Effector memory CD8-positive, alpha-beta T cell (primary cell): Measurements from ENCODE around the gene FNIP2.
"Not testable (repeated sequence)": the region's sequence is repeated elsewhere in the genome, so short reads cannot be mapped to it uniquely, and the experiment has no call there.

Experiments used
- ATAC-seq: fragments of 150-1000 bp; cut with Tn5 transposase; replicated peaks from 2 replicates; pipeline ENCODE4 v1.10.0; 2021; ENCODE audit warnings: mild to moderate bottlenecking, moderate library complexity
- DNase-seq, 3 experiments: peaks; one replicate each; pipeline ENCODE4 v3.0.0; 2021
- H3K27ac Mint-ChIP-seq, 2 donors: one replicate each; pipeline ENCODE4 v1.8.0; 2022; ENCODE audit warnings: mild to moderate bottlenecking in 2 of 2, mixed read lengths in 2 of 2, moderate library complexity in 2 of 2
- H3K27me3 Mint-ChIP-seq, 2 donors: one replicate each; pipeline ENCODE4 v1.8.0; 2022; ENCODE audit warnings: mixed read lengths in 2 of 2
- H3K36me3 Mint-ChIP-seq: one replicate; pipeline ENCODE4 v1.8.0; 2022; ENCODE audit warnings: mild to moderate bottlenecking, moderate library complexity, mixed read lengths; ENCODE audit not compliant: insufficient read depth
- H3K4me1 Mint-ChIP-seq, 2 donors: one replicate each; pipeline ENCODE4 v1.8.0; 2022; ENCODE audit warnings: low read depth in 2 of 2, mixed read lengths in 2 of 2
- H3K4me3 Mint-ChIP-seq, 2 donors: one replicate each; pipeline ENCODE4 v1.8.0; 2022; ENCODE audit warnings: mild to moderate bottlenecking in 2 of 2, mixed read lengths in 2 of 2, moderate library complexity in 2 of 2
- H3K9me3 Mint-ChIP-seq, 2 donors: one replicate each; pipeline ENCODE4 v1.8.0; 2022; ENCODE audit warnings: mixed read lengths in 2 of 2

FNIP2 gene

GRCh38 chr4:158870626-158871334 lies 102.0 kb downstream of the FNIP2 start:
- Mint-ChIP-seq H3K4me1 (peaks cover 11 to 22% of the 10 kb centered on the region in 2 donors), H3K4me3 (no peak overlapping the region), H3K27me3 (no peaks in the 10 kb centered on the region), H3K36me3 (peaks cover 11% of the 10 kb centered on the region), H3K27ac (peak overlapping the region in 1 of 2 donors; percentile 87), H3K9me3 (no peaks in the 10 kb centered on the region)
- ATAC-seq (peak; percentile 55), DNase-seq (no peak)

DNA sequence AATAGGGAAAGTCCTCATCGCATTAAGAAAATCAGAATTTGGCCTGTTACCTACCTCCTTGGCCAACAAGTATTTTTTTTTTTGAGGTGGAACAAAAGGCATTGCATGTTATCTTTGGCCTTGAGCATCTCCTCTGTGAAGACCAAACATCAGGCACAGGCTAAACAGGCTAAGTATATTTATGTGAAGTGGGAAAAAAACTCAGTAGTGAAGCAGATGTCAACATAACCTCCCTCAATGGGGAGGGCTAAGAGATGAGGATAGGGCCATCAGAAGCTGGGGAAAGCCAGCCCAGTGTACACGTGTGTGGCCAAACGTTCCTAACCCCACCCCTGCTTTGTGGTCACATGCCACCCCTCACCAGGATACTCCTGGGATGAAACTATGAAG lies 102.5 kb downstream of the FNIP2 start:
- Mint-ChIP-seq H3K27me3 (no peaks in the 10 kb centered on the region), H3K4me1 (peaks cover 13 to 22% of the 10 kb centered on the region in 2 donors), H3K9me3 (no peaks in the 10 kb centered on the region), H3K4me3 (no peak overlapping the region), H3K36me3 (peaks cover 11% of the 10 kb centered on the region), H3K27ac (peak overlapping the region in 1 of 2 donors; percentile 87)
- no peak for ATAC-seq
- no peak for DNase-seq

GRCh38 chr4:158873795-158874401 lies 105.1 kb downstream of the FNIP2 start:
- no peaks in the 10 kb centered on the region for H3K27me3 Mint-ChIP-seq
- DNase-seq = peak in 1 of 3 experiments; percentile 12
- peak; percentile 84 for ATAC-seq
- peaks cover 7% of the 10 kb centered on the region for H3K36me3 Mint-ChIP-seq
- peaks cover 15 to 18% of the 10 kb centered on the region in 2 donors for H3K4me1 Mint-ChIP-seq
- H3K4me3 Mint-ChIP-seq = no peak overlapping the region
- peak overlapping the region; percentile 80 to 89 for H3K27ac Mint-ChIP-seq
- H3K9me3 Mint-ChIP-seq = peaks cover 0 to 1% of the 10 kb centered on the region in 2 donors

- H3K36me3 Mint-ChIP-seq = peaks cover 7% of the 10 kb centered on the region
- peaks cover 14 to 17% of the 10 kb centered on the region in 2 donors for H3K4me1 Mint-ChIP-seq
- H3K4me3 Mint-ChIP-seq = no peak overlapping the region
- H3K27ac Mint-ChIP-seq = no peak overlapping the region
- no peaks in the 10 kb centered on the region for H3K27me3 Mint-ChIP-seq
- ATAC-seq = no peak
- DNase-seq = no peak
- peaks cover 0 to 7% of the 10 kb centered on the region in 2 donors for H3K9me3 Mint-ChIP-seq
Observed at GRCh38 chr4:158875026-158875425, 106.2 kb downstream of the FNIP2 start.

DNA sequence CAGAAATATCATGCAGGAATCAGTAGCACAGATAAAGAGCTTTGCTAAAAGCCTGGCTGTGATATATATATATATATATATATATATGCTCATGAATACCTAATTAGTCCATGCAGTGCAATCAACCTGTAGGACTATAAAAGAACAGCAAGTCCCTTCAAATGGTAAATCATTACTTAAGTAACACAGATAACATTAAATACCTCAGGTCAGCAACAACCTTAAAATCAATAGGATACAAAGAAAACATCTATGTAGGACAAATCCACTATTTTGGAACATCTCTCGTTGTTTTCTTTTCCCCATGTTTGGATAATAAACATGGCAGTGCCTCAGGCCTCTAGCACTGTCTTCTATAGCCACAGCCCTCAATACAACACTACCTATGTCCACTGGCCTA lies 106.6 kb downstream of the FNIP2 start:
- ATAC-seq (no peak), DNase-seq (no peak)
- Mint-ChIP-seq H3K9me3 (peaks cover 0 to 7% of the 10 kb centered on the region in 2 donors), H3K4me1 (peaks cover 10 to 13% of the 10 kb centered on the region in 2 donors), H3K4me3 (no peak overlapping the region), H3K27ac (no peak overlapping the region), H3K27me3 (no peaks in the 10 kb centered on the region), H3K36me3 (peaks cover 7% of the 10 kb centered on the region)

- peaks cover 3% of the 10 kb centered on the region for H3K36me3 Mint-ChIP-seq
- DNase-seq (no peak), ATAC-seq (no peak)
- H3K4me3 Mint-ChIP-seq = no peak overlapping the region
- no peaks in the 10 kb centered on the region for H3K27me3 Mint-ChIP-seq
- H3K4me1 Mint-ChIP-seq = peaks cover 8 to 9% of the 10 kb centered on the region in 2 donors
- H3K9me3 Mint-ChIP-seq = peaks cover 0 to 7% of the 10 kb centered on the region in 2 donors
- no peak overlapping the region for H3K27ac Mint-ChIP-seq
Observed at GRCh38 chr4:158877069-158877468, 108.2 kb downstream of the FNIP2 start.

DNA sequence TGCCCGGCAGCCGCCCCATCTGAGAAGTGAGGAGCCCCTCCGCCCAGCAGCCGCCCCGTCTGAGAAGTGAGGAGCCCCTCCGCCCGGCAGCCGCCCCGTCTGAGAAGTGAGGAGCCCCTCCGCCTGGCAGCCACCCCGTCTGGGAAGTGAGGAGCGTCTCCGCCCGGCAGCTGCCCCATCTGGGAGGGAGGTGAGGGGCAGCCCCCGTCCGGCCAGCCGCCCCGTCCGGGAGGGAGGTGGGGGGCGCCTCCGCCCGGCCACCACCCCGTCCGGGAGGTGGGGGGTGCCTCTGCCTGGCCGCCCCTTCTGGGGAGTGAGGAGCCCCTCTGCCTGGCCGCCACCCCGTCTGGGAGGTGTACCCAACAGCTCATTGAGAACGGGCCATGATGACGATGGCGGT lies 113.3 kb downstream of the FNIP2 start:
- not testable (repeated sequence) for H3K4me1 Mint-ChIP-seq, DNase-seq, H3K27me3 Mint-ChIP-seq, H3K4me3 Mint-ChIP-seq, H3K36me3 Mint-ChIP-seq, ATAC-seq, H3K27ac Mint-ChIP-seq, H3K9me3 Mint-ChIP-seq

GRCh38 chr4:158884280-158884679 lies 115.5 kb downstream of the FNIP2 start:
- peaks cover 0 to 2% of the 10 kb centered on the region in 2 donors for H3K4me1 Mint-ChIP-seq
- H3K27ac Mint-ChIP-seq = peak overlapping the region in 1 of 2 donors; percentile 44
- H3K9me3 Mint-ChIP-seq = peaks cover 0 to 2% of the 10 kb centered on the region in 2 donors
- H3K4me3 Mint-ChIP-seq = no peak overlapping the region
- H3K36me3 Mint-ChIP-seq = no peaks in the 10 kb centered on the region
- H3K27me3 Mint-ChIP-seq = no peaks in the 10 kb centered on the region
- ATAC-seq (no peak), DNase-seq (no peak)

- no peak overlapping the region for H3K4me3 Mint-ChIP-seq
- H3K36me3 Mint-ChIP-seq = no peaks in the 10 kb centered on the region
- DNase-seq = no peak
- no peak overlapping the region for H3K27ac Mint-ChIP-seq
- no peak for ATAC-seq
- H3K27me3 Mint-ChIP-seq = no peaks in the 10 kb centered on the region
- H3K9me3 Mint-ChIP-seq = no peaks in the 10 kb centered on the region
- H3K4me1 Mint-ChIP-seq = peaks cover 0 to 2% of the 10 kb centered on the region in 2 donors
Observed at GRCh38 chr4:158885564-158885963, 116.7 kb downstream of the FNIP2 start.

DNA sequence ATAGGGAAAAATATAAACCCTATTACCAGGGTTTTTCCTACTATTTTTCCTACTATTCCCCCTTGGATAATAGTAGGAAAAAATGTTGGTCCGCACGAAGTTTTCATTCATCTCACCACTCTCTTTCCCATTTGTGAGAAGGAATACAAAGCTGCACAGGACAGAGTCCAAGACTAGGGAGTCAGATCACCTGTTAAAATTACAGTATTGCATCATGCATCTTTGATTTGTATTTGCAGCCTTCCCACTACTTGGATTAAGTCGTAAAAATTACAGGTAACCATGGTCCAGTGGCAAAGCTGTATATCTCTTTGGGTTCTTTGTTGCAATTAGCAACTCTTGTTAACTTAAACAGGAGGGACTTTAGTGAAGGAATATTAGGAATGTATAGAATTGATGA lies 121.5 kb downstream of the FNIP2 start:
- H3K27me3 Mint-ChIP-seq = no peaks in the 10 kb centered on the region
- no peak overlapping the region for H3K4me3 Mint-ChIP-seq
- H3K4me1 Mint-ChIP-seq = peaks cover 0 to under 1% of the 10 kb centered on the region in 2 donors
- no peak overlapping the region for H3K27ac Mint-ChIP-seq
- ATAC-seq (no peak), DNase-seq (no peak)
- no peaks in the 10 kb centered on the region for H3K9me3 Mint-ChIP-seq
- no peaks in the 10 kb centered on the region for H3K36me3 Mint-ChIP-seq

DNA sequence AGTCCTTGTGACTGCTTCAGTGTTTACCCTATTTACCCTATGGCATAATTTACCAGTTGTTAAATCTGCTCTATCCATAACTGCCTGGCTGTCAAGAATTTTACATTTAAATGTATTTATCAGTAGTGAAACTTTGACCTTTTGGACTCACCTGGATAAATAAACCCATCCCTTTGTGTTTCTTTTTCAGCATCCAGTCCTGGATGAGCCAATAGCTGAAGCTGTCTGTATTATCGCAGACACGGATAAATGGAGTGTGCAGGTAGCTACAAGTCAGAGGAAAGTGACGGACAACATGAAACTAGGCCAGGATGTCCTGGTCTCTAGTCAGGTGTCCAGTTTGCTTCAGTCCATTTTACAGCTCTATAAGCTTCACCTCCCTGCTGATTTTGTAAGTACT lies 122.4 kb downstream of the FNIP2 start:
- H3K27ac Mint-ChIP-seq = no peak overlapping the region
- H3K4me1 Mint-ChIP-seq = peaks cover 8 to 9% of the 10 kb centered on the region in 2 donors
- no peak overlapping the region for H3K4me3 Mint-ChIP-seq
- H3K9me3 Mint-ChIP-seq = no peaks in the 10 kb centered on the region
- no peaks in the 10 kb centered on the region for H3K27me3 Mint-ChIP-seq
- ATAC-seq = no peak
- DNase-seq = no peak
- peaks cover 3% of the 10 kb centered on the region for H3K36me3 Mint-ChIP-seq

- H3K36me3 Mint-ChIP-seq = peaks cover 9% of the 10 kb centered on the region
- peak overlapping the region; percentile 97 for H3K27ac Mint-ChIP-seq
- no peak for ATAC-seq
- no peak overlapping the region for H3K4me3 Mint-ChIP-seq
- no peaks in the 10 kb centered on the region for H3K9me3 Mint-ChIP-seq
- no peak for DNase-seq
- peaks cover 22 to 29% of the 10 kb centered on the region in 2 donors for H3K4me1 Mint-ChIP-seq
- H3K27me3 Mint-ChIP-seq = no peaks in the 10 kb centered on the region
Observed at GRCh38 chr4:158894826-158895225, 126.0 kb downstream of the FNIP2 start.

DNA sequence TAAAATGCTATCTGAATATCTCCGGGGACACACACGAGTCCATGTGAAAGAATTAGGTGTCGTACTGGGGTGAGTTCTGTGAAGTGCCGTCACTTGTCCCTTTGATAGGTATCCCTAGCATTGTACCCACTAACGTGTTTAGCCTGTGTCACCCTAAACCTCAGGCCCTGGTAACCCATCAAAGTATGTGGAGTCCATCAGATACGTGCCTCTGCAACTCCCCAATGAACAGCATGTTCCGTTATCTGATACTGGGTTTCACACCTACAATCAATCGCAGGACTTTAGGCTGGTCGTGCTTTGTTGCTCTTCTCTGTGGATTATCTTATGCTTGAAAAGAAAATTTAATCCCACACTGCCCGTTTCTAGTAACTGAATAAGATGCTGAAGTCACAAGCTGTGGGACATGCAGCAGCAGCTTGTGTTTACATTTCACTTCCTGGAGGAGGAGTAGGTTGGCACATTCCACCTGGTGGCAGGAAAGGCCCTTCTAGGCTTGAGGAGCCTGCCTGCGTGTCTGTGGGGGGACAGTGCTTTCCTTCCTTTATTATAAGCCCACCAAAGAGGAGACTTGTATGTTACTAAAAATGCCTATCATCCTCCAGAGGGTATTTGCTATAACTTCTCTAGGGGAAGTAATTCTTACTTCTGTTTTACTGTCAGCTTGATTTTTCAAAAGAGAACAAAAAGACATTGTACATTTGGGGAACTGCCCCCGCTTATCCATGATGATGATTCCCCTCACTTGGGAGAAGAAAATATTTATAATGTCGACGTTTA lies 127.2 kb downstream of the FNIP2 start:
- Mint-ChIP-seq H3K4me1 (peaks cover 22 to 32% of the 10 kb centered on the region in 2 donors), H3K9me3 (no peaks in the 10 kb centered on the region), H3K27me3 (no peaks in the 10 kb centered on the region), H3K36me3 (peaks cover 9% of the 10 kb centered on the region), H3K4me3 (peak overlapping the region; percentile 25 to 66), H3K27ac (peak overlapping the region; percentile 97)
- ATAC-seq (peak; percentile 58), DNase-seq (peak; percentile 15 to 27 (median 20))
